Measurements from ENCODE around the gene SRPK1.

DNA sequence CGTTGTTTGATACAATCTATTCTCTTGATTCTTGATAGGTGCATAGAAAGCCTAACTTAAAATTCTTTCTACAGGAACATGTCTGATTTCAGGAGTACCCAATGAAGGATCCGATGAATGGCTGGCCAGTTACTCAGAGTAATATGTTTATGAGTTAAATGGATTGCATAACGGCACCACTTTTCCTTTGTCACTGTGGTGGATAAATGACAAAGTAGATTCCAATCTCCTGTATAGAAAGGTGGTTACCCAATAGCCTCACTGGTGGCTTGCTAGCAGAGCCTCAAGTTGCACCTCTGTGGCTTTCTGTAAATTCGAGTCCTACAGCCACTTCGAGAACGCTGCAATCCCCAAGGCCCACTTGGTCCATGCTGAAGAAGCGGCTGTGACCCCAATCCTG lies 87.4 kb downstream of the SRPK1 start:
- TF ChIP-seq CTCF (IDR thresholded peaks at IDR 0.05) (no peak), POLR2A (IDR thresholded peaks at IDR 0.05) (no peak)

Data from uterus (tissue), 2 donors.